HG03108 (cell line): ENCODE measurements around the gene IFNA6.
"Not testable (repeated sequence)": the region's sequence is repeated elsewhere in the genome, so short reads cannot be mapped to it uniquely, and the experiment has no call there.

ENCODE experiments used
- ATAC-seq: cut with Tn5 transposase; IDR thresholded peaks from one replicate; pipeline ENCODE4 v1.9.1; 2021; ENCODE audit warnings: moderate library complexity; ENCODE audit not compliant: unreplicated experiment

Gene IFNA6

DNA sequence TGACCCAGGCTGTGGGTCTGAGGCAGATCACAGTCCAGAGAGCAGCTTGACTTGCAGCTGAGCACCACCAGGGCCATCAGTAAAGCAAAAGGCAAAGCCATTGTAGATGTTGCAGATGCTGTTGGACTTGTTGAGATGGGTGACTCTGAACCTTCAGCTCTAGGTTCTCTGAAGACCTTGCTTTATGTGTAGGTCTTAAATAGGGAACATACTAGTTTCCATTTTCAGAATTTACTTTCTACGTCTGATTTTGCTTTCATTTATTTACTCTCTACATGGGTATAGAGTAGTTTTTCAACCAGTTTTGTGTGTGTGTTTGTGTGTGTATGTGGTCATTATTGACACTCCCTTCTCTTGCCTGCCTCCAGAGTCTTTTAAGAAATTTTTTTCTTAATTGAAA lies at the start of gene IFNA6:
IFNA6 (minus strand) TSS at position 101 of the 400 bp plus-strand sequence; CDS start at position 101, 0 bp downstream.
- ATAC-seq: no peak

DNA sequence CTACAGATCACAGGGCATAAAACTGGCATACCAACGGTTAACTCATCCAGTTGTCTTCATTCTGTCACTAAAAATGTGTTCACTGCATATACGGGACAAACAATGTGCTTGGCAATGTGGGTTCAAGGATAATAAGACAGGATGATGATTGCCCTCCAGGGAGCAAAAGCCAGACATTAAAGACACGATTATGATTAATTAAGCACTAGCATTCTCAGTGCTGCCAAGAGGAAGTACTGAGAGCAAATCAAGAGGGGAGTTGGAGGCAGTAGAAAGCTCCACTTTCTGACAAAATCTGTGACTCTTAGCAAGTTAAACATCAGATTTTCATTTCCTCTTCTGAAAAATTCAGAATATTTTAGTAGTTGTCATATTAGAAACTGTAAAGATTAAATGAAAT lies 49.3 kb upstream of the IFNA6 start:
- ATAC-seq: no peak

DNA sequence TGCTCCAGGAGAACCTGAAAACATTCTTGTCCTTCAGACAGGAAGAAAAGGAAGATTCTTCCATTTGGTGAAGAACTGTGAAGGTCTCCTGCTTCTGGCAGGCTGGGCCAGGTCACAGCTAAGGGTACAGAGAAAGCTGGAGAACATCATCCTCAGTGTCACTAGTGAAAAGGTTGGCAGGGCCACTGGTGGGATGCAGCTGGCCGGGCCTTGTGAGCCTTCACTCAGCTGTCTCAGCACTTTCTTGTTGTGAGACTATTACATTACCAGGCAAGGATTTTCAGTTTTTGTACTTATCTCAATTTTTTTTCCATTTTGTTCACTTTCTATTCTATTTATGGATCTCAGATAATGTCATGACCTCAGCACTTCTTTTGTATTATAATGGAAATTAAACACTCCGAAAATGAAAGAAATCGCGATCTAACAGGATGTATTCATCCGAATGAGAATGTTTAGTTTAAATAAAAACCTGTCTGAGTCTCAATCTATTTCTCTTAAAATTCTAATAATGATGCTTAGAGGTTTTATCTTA lies 48.3 kb upstream of the IFNA6 start:
- no peak for ATAC-seq

DNA sequence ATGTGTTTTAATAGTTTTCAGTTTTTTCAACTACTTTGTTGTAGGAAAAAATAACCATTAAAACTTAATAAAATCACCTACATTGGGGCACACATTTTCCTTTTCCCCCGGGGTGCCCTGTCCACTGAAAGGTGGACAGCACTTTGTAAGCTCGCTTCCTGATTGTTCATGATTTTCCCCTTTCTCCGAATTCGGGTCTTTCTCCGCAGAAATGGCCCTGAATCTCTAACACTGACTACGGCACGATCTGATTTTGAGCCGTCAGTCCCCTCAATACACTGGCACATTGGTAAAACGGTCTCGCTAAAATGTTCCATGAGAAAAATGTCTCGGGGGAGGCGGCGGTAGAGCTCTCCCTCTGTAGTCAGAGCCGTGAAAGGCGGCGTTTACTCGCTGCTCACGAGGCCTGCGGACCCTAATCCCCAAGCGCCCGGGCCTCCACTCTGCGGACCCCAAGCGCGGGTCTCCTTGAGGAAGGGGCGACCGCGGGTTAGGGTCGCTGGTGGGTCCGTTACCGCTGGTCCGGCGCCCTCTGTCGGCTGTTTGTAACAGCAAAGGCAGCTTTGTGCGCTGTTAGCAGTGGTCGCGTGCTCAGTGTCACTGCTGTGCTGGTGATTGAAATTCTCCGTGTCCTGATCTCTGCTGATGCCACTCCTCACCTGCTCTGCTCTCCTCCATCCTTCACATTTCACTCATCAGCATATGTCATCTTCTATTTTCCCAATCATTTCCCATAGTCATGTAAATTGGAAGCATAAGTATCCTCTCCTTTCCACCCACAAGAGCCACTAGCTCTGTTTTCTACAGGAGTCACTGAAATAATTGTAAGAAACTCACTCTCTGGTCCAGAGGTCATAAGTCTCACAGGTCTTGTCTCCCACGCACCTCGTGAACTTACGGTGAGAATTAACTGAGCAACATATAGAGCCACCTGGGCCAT lies 45.4 kb upstream of the IFNA6 start:
- peak; percentile 82 for ATAC-seq

DNA sequence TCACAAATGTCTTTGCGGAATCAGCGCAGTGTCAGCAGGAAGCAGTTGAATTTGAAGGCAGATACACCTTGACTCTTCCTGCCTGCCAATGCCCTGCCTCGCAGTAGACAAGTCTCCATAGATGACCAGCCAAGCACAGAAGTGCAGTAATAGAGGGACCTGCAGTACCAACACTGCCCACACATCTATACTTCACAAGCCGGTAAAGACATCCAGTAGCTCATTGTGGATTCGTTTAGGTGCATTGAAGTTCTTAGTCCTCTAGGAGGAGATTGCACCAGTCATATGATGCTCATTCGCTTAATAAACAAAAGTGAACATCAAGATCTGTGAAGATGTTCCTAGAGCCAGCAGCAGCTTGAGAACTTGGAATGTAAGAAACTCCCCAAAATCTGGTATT lies 41.6 kb upstream of the IFNA6 start:
- peak; percentile 53 for ATAC-seq

DNA sequence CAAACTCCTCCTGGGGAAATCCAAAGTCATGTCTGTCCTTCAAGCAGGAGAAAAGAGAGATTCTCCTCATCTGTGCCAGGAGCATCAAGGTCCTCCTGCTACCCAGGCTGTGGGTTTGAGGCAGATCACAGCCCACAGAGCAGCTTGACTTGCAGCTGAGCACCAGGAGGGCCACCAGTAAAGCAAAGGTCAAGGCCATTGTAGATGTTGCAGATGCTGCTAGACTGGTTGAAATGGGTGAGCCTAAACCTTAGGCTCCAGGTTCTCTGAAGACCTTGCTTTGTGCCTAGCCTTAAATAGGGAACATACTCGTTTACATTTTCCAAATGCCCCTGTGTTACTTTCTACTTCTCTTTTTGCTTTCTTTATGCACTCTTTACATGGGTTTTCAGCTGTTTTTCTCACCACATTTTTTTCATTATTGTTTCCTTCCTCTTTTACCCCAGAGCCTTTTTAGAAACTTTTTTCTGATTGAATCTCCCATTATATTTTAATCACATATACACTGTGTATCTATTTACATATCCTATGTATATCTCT lies 34.5 kb upstream of the IFNA6 start, which contains the start of gene IFNA2:
IFNA2 (minus strand) TSS at position 268 of the 540 bp plus-strand sequence; CDS start at position 199, 69 bp downstream.
- ATAC-seq: no peak

DNA sequence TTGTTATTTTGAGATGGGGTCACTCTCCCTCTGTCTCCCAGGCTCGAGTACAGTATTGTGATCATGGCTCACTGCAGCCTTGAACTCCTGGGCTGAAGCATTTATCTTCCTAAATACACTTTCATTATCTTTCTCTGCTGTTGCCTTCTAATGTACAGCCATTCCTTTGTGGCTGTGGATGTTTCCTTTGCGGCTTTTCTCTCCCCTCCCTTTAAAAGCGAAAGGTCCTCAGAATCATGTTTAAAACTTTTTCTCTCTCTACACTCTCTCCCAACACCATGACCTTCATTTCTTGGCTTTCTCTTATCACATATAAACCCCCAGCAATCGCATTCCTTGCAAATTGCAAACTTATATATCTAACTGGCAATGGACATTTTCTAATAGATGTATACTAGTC lies 32.9 kb upstream of the IFNA6 start:
- no peak for ATAC-seq

DNA sequence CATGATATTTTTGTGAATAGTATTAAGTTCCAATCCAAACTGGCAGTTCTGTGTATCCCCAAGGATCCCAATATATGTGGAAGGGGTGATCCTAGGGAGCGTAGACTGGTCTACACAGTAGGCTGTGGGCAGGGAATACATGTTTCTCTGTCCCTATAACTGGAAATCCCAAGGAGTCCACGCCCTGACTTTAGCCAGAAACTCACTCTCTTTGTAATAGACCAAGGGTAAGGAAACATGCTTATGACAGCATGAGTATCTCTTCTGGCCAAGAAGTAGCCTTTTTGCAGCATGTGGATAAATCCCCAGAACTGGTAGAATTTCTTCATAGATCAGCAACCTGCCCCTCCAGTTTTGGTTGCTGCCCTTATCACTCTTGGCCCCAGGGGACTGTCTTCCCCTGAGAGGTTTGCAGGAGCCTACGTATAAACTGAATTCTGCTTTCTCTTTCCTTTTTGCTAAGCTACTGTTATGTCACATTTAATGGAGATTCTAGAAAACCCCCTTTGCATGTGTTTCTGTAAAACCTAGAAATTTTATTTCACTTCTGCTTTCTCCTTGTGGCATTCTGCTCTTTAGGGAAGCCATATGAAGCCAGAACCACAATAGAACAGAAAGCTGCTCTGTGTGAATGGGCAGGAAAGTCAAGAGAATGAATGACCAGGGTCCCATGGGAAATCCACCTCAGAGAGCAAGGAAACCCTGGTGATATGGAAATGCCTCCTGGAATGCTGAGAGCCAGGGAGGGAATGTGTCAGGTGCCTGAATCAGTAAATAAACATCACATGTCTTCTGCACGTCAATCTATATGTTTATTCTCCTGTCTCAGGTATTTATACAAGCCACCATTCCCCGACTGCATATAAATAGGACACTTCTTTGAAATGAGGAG lies 31.0 kb upstream of the IFNA6 start:
- peak; percentile 97 for ATAC-seq

DNA sequence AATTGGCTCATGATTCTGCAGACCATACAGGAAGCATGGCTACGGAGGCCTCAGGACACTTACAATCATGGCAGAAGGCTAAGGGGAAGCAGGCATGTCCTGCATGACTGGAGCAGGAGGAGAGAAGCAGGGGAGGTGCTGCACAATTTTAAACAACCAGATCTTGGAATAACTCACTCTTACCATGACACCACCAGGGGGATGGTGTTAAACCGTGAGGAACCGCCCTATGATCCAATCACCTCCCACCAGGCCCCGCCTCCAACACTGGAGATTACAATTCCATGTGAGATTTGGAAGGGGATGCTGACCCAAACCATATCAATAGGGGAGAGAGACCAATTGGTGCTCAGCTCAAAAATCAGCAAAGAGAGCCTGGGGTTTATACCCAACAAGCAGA lies 20.8 kb upstream of the IFNA6 start:
- not testable (repeated sequence) for ATAC-seq

DNA sequence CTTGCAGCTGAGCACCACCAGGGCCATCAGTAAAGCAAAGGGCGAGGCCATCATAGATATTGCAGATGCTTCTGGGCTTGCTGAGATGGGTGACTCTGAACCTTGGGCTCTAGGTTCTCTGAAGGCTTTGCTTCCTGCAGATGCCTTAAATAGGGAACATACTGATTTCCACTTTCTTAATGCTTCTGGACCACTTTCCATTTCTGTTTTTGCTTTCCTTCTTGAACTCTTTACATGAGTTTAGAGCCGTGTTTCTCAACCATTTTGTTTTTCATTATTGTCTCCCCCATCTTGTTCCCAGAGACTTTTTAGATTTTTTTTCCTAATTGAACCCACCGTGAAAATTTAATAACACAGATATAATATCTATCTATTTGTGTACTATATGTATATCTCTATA lies 17.3 kb upstream of the IFNA6 start, which contains the start of gene IFNA13:
IFNA13 (minus strand) TSS at position 101 of the 400 bp plus-strand sequence; CDS start at position 54, 47 bp downstream.
- ATAC-seq: no peak

DNA sequence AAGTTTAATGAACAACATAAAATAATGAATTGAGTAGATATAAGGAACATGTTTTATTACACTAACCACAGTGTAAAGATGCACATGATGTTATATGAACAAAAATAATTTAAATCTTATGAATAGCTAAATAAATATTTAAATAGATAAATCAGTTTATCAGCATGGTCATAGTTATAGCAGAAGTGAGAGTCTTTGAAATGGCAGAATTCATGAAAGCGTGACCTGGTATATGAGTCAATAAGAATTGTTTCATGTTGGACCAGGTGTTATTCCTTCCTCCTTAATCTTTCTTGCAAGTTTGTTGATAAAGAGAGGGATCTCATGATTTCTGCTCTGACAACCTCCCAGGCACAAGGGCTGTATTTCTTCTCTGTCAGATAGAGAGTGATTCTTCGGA lies 16.5 kb upstream of the IFNA6 start:
- ATAC-seq: peak; percentile 94

DNA sequence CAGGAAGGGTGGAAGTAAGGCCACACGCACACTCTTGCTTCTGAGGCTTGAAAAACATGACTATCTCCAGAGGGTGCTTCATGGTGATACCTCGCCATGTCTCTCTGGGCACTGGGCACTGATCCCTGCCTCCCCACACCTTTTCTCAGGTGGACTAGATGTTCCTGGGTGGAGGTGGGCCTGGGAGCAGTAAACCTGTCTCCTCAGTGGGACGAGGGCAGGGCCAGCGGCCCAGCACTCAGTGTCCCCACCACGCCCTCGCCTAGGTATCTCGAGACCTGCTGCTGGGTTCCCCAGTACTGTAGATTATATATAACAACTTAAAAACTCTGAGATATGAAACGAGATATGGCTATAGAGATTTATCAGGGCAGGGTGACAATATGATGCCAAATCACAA lies 11.6 kb upstream of the IFNA6 start:
- ATAC-seq: no peak

DNA sequence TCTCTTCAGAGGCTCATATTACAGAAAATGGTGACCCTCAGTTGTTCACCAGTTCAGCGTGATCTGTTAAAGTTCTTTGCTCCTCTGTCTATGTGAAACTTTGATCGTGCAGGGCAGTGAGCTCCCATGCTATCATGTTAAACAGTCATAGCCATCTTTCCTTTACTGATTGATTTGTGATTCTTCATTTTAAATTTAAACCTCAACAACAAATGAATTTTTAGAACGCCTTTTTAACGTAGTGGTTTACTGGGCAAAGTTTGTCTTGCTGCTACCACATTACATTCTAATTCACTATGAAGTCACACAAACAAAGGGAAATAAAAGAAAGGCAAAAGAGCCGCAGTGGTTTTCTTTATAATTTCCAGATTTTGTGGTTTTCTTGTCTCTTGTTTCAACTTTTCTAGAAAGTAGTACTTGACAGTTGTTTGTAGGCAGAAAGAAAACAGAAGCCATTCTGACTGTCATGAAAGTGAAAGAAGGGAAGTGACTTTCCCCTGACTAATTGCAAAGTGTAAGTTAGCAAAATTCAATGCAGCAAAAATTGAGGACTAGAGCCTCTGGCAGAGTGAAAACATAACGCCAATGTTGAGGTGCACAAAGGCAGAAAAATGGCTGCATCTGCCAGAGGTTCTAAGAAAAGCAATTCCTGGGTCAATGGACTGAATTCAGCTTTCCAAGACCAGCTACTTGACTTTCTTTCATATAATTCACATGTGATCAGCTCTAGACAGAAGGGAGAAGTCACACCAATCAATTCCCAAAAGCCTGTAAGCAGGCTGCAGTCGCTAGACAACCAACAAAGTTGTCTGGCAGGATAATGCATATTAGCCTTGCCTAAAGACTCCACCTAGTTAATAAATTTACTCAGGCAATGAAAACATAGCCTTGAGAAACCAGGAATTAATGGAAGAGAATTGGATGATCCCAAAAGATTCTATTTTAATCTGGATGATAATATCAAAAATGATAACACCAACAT lies 7.1 kb upstream of the IFNA6 start:
- ATAC-seq: peak; percentile 82

DNA sequence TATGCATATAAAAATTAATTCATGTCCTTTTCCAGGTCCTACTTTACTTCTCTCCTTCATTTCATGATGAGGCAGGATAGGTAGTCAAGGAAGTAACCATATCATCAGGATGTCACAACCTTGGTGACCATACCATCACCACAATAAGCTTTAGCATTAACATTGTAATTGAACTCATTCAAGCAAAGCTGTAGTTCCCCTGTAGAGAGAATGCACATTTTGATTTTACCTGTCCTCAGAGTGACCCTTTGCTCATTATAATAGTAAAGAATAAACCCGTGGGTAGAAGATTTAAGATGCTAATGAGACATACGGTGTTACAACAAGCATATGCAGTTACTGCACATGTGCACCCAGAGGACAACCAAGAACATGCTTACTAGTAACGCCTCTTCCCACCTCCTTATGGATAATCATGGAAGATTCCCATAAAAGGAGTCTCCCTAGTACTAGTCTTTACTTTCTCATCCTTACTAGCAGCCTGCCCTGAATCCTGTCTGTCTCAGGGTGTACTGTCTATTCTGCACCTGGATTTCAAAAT lies 2.2 kb downstream of the IFNA6 start:
- ATAC-seq: no peak

DNA sequence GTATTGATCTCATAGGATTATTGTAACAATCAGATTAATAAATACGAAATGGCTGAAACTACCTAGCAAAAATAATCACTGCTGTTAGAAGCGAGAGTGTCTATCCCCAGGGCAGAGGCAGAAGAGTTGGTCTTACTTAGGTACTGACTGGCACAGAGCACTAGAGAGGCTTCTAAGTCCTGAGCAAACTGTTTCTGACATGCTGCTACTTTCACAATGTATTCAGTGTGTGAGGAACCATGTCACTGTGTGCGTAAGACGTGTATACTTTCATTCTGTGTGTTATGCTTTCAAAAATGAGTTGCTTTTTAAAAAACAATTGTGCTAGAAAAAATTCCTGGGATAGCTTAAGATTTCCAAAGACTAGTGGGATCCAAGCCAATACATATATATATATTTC lies 10.0 kb downstream of the IFNA6 start:
- ATAC-seq: no peak

DNA sequence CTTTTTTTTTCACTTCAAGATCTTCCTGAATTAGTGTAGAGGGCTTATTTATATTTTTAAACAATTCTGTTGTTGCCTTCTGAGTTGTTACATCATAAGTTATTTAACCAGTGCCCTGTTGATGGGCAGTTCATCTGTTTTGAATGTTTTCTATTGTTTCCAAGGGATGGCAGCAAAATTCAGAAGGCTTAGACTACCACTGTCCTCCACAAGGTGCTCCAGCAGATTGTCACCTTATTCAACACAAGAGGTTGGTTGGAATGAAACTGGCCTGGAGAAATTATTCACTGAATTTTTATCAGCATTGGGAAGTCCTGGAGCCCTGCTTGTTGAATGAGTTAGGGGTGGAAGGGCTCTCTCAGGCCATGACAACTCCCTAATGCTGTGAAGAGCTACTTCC lies 14.2 kb downstream of the IFNA6 start:
- ATAC-seq: no peak

DNA sequence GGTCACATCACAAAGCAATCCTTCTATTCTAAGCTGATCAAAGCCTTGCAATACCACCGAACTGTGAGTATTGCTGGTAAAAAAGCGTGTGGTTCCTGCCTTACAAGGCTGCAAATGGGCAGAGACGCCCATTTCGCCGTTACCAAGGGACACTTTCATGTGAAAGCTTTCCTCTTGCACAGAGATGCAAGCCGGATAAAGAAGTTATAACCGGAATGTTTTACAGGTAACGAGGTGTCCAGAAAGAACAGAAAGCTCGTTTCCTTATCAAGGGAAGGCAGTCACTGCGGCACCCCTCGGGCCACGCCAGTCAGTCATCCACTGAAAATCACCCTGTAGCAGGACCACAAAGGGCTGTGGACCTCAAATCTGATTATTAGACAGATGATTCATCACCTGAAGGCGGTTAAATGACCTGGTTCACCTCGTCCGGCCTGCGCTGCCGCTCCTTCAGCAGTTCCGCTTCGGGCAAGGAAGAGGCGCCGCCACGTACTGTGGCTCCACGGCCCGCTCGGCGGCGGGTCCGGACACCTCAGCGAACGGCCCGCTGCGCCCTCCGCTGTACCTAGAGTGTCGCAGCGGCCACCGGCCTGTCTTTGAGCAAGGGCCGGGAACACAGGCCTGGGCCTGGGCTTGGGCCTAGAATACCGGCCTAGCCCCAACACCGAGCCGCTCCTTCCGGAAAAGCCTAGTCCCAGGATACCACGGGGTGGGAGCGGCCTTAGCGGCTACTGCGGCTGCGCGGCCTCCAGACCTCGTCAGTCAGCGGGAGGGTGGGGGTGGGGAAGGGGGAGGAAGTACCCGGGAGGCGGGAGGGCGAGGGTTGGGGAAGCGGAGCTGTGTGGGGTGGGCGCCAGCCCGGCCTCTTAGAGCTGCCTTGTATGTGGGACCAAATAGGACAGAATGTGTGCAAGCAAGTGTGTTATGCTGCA lies 15.7 kb downstream of the IFNA6 start, which contains the start of gene KLHL9:
KLHL9 (minus strand) TSS at position 704 of the 932 bp plus-strand sequence; CDS start at position 159, 545 bp downstream.
- ATAC-seq: peak; percentile 93

DNA sequence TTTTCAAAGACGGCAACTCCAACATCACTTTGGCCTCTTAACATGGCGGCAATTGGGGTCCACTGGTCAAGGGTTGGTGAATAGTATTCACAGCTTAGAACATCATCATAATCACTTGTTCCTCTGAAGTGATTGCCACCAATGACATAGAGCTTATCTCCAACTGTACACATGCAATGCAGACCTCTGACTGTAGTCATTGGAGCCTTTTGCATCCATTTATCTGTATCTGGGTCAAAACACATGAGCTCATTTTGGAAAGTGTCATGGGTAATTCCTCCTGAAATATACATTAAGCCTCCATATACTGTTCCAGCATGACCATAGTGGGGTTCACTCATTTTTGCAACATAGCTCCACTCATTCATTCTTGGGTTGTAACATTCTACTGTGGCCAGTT lies 17.5 kb downstream of the IFNA6 start:
- ATAC-seq: no peak
